Head of caudate nucleus (tissue), 42 donors: ENCODE measurements around the gene UBAC1.
"Not testable (repeated sequence)": the region's sequence is repeated elsewhere in the genome, so short reads cannot be mapped to it uniquely, and the experiment has no call there.

Experiments
- DNase-seq, 42 donors: peaks; one replicate each; pipeline versions ENCODE4 v3.0.0 to v3.0.0-alpha.2; 2020 to 2021; ENCODE audit warnings: mixed read lengths in 7 of 42
- intact Hi-C: fragments of 100-400 bp; cut with DNase I; formaldehyde crosslinking; loops from one replicate; pipeline ENCODE4 v1.15.0; 2022

Gene UBAC1

GRCh38 chr9:135965124-135965756, 4.1 kb upstream of the UBAC1 start:
- intact Hi-C loops = no loop called here
- no peak for DNase-seq

GRCh38 chr9:135963938-135964337, 2.8 kb upstream of the UBAC1 start:
- DNase-seq = no peak

DNA sequence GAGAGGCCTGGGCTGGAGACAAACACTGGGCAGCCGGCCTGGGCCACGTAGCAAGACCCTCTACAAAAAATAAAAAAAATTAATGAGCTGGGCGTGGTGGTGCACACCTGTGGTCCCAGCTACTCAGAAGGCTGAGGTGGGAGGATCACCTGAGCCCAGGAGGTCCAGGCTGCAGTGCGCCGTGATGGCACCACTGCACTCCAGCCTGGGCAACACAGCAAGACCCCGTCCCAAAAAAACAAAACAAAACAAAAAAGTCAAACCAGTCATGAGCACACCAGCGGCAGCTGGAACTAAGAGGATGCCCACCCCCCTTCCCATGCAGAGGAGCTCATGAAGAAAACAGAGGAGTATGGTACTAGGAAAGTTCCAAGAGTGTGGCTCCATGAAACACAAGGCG, 2.2 kb upstream of the UBAC1 start:
- intact Hi-C loops = loop anchor here (5.0 kb wide), 1 partner anchor 89 kb away; no protein-coding TSS in a partner anchor

More at GRCh38 chr9:135963938-135964337, 2.8 kb upstream of the UBAC1 start:
- intact Hi-C loops = loop anchor here (5.0 kb wide), 1 partner anchor 88 kb away; no protein-coding TSS in a partner anchor

DNA sequence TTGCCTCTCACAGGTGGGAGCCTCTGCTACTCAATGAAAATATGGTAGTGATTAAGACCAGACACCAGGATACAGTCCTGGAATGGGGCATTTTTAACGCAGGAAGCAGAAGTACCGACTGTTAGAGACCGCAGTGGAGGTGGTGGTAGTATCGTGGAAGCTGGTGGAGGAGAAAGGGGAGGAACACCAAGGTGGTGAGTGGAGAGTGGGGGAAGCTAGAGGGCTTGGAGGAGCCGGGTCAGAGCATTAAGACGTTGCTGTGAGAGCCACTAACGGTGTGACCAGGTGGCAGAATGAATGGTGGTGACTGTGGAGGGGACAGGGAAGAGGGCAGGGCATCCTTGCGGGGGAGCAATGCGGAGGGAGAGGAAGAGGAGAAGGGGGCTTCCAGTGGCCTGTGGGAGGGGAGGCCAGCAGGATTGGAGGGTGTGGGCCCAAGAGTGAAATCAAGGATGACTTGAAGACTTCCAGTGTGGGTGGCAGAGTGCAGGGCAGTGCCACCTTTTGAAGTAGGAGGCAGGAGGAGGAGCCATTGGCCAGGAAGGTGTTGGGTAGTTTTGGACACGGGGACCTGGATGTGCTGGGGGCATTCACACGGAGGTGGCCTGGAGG, 1.6 kb upstream of the UBAC1 start:
- intact Hi-C loops = loop anchor here (5.0 kb wide), 1 partner anchor 89 kb away; no protein-coding TSS in a partner anchor
- no peak for DNase-seq

More for the DNA sequence above, 2.2 kb upstream of the UBAC1 start:
- no peak for DNase-seq

GRCh38 chr9:135961811-135962695, 880 bp upstream of the UBAC1 start:
- intact Hi-C loops = loop anchor here (5.0 kb wide), 1 partner anchor 90 kb away; no protein-coding TSS in a partner anchor
- DNase-seq = peak in 3 of 42 donors; percentile 31 to 55 (median 52)

GRCh38 chr9:135960411-135961276, 529 bp downstream of the UBAC1 start:
- intact Hi-C loops = loop anchor here (5.0 kb wide), 1 partner anchor 92 kb away; no protein-coding TSS in a partner anchor
- DNase-seq = peak in 7 of 42 donors; percentile 11 to 48 (median 27)

- DNase-seq = no peak
- intact Hi-C loops = loop anchor here (5.0 kb wide), 1 partner anchor 92 kb away; no protein-coding TSS in a partner anchor
These were observed 1.4 kb downstream of the UBAC1 start for GRCh38 chr9:135959814-135960213.

DNA sequence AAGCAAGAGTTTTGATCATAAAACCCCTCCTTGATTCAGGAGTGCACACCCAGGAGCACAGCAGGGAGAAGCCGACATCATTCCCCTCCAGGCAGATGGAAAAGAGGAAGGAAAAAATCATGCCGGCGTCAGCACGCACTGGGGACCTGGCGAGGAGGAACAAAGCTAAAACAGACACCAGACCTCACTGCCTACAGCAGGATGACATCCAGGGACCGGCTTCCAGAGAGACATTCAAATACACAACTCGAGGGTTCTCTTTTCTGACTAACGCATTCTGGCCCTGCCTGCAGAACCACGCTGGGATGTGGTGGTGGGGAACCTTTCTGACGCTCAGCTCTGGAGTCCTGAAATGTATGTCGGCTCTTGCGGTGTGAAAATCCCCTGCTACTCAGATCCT, 2.7 kb downstream of the UBAC1 start:
- DNase-seq = peak in 8 of 42 donors; percentile 30 to 54 (median 36)
- intact Hi-C loops = no loop called here

- intact Hi-C loops = loop anchor here (2.0 kb wide), 1 partner anchor 45 kb away; no protein-coding TSS in a partner anchor
- DNase-seq = no peak
These were observed 3.7 kb downstream of the UBAC1 start for GRCh38 chr9:135957431-135957830.

DNA sequence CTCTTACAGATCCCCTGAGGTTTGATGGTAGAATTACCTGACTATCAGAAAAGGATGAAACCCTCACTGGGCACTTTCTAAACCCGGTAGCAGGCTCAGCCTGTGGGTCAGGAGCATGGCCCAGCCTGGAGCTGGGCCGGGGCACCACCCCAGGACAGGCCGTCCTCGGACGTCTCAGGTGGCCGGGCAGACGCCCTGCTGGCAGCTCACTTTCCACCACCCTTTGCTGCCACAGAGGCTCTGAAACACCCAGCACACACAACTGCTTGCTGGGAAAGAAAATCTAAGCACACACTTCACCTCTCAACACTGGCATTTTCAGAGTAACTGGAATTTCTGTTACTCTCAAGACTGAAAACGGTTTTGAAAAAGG, 4.4 kb downstream of the UBAC1 start:
- no peak for DNase-seq
- intact Hi-C loops = loop anchor here (2.0 kb wide), 1 partner anchor 44 kb away; no protein-coding TSS in a partner anchor

- intact Hi-C loops = loop anchor here (2.0 kb wide), 1 partner anchor 43 kb away; no protein-coding TSS in a partner anchor
- no peak for DNase-seq
These were observed 5.0 kb downstream of the UBAC1 start for GRCh38 chr9:135955934-135956801.

- peak in 19 of 42 donors; percentile 14 to 83 (median 46) for DNase-seq
- intact Hi-C loops = no loop called here
These were observed 8.4 kb downstream of the UBAC1 start for GRCh38 chr9:135952664-135953206.

DNA sequence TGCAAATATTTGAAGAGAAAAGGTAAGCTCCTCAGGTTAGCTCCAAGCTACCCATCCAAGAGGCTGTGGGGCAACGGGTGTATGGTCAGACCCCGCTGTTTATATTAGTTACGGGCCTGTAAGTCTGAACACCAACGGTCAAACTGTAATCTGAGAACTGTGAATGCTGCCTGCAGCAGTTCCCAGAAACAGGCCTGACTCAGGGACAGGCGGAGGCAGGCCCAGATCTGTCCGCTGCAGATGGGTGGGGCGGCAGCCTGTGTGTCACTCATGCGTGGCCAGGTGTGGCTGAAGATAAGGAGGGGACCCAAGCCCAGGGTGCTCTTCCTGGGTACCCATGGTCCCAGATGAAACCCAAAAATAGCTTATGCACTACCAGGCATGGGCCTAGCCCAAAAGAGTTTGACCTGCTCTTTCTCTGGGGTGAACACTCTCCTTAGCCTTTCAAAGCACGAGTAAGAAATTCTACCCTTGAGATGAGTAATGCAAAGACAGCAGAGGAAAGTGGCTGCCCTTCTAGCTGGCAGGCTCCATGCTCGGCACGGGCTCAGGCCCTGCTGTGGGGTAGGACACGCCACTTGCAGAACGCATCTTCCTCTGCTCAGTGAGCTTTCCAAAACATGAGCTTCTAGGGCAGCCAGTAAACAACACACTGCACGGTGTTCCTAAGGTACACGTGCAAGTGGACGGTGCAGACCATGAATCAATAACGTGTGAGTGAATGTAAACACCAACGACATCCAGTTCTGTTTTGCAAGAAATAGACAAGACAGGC, 9.1 kb downstream of the UBAC1 start:
- no peak for DNase-seq
- intact Hi-C loops = no loop called here

DNA sequence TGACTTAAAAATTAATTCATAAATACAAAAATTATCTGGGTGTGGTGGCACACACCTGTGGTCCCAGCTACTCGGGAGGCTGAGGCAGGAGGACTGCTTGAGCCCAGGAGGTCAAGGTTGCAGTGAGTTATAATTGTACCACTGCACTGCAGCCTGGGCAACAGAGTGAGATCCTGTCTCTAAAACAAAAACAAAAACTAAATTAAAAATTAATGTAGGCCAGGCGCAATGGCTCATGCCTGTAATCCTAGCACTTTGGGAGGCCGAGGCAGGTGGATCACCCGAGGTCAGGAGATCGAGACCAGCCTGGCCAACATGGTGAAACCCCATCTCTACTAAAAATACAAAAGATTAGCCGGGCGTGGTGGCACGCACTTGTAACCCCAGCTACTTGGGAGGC, 9.9 kb downstream of the UBAC1 start:
- intact Hi-C loops, DNase-seq: not testable (repeated sequence)

DNA sequence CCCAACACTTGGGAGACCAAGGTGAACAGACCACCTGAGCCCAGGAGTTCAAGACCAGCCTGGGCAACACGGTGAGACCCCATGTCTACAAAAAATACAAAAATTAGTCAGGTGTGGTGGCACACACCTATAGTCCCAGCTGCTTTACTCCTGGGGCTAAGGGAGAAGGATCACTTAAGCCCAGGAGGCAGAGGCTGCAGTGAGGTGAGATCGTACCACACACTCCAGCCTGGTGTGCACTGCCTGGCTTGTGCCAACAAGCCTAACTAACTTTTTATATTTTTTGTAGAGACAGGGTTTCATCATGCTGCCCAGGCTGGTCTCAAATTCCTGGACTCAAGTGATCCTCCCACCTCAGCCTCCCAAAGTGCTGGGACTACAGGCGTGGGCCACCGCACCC, 10.3 kb downstream of the UBAC1 start:
- DNase-seq, intact Hi-C loops: not testable (repeated sequence)

GRCh38 chr9:135950135-135950682, 11.0 kb downstream of the UBAC1 start:
- intact Hi-C loops = no loop called here
- no peak for DNase-seq
